Measurements from ENCODE around the gene SAAL1.

SAAL1 gene

GRCh38 chr11:18050848-18051247 is 55.0 kb downstream of the SAAL1 start:
- TF ChIP-seq, protein P1, sequence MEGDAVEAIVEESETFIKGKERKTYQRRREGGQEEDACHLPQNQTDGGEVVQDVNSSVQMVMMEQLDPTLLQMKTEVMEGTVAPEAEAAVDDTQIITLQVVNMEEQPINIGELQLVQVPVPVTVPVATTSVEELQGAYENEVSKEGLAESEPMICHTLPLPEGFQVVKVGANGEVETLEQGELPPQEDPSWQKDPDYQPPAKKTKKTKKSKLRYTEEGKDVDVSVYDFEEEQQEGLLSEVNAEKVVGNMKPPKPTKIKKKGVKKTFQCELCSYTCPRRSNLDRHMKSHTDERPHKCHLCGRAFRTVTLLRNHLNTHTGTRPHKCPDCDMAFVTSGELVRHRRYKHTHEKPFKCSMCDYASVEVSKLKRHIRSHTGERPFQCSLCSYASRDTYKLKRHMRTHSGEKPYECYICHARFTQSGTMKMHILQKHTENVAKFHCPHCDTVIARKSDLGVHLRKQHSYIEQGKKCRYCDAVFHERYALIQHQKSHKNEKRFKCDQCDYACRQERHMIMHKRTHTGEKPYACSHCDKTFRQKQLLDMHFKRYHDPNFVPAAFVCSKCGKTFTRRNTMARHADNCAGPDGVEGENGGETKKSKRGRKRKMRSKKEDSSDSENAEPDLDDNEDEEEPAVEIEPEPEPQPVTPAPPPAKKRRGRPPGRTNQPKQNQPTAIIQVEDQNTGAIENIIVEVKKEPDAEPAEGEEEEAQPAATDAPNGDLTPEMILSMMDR (IDR thresholded peaks at IDR 0.05; ENCODE audit: borderline replicate concordance, extremely low read depth, low read length, poor library complexity, severe bottlenecking): no peak
- H4K20me1 ChIP-seq (ENCODE audit: insufficient read depth, low read length): no peaks in the 10 kb centered on the region
- DNase-seq (no peak), ATAC-seq (ENCODE audit: insufficient read depth, low read depth) (no peak)
- no peak overlapping the region for H2AFZ ChIP-seq (ENCODE audit: low read depth, low read length)
- no peak overlapping the region for H3K4me3 ChIP-seq (ENCODE audit: low read depth in 1 of 2, low read length in 2 of 2)
- H3K9ac ChIP-seq (ENCODE audit: low read depth, low read length): no peak overlapping the region
- no peak overlapping the region for H3K4me2 ChIP-seq (ENCODE audit: insufficient read depth, low read length)
- no peaks in the 10 kb centered on the region for H3K4me1 ChIP-seq (ENCODE audit: insufficient read depth, low read length)
- no peaks in the 10 kb centered on the region for H3K9me3 ChIP-seq (ENCODE audit: insufficient read depth, low read length, severe bottlenecking)
- no peak overlapping the region for H3K27ac ChIP-seq (ENCODE audit: low read length)
- H3K36me3 ChIP-seq (ENCODE audit: insufficient read depth, low read length): no peaks in the 10 kb centered on the region
- no peaks in the 10 kb centered on the region for H3K27me3 ChIP-seq (ENCODE audit: insufficient read depth, low read length, poor library complexity)
- no peaks in the 10 kb centered on the region for H3K79me2 ChIP-seq (ENCODE audit: insufficient read depth, low read length)

GRCh38 chr11:18046116-18046777 is 59.6 kb downstream of the SAAL1 start, which contains the start of gene TPH1:
TPH1 (minus strand) TSS chr11:18046269; CDS start chr11:18040762, 5,507 bp downstream.
- Histone ChIP-seq H4K20me1 (ENCODE audit: insufficient read depth, low read length) (no peaks in the 10 kb centered on the region), H3K27me3 (ENCODE audit: insufficient read depth, low read length, poor library complexity) (no peaks in the 10 kb centered on the region), H3K9ac (ENCODE audit: low read depth, low read length) (no peak within 1 kb of the TSS), H3K4me3 (ENCODE audit: low read depth in 1 of 2, low read length in 2 of 2) (no peak within 1 kb of the TSS), H3K36me3 (ENCODE audit: insufficient read depth, low read length) (no peaks in the 10 kb centered on the region), H3K79me2 (ENCODE audit: insufficient read depth, low read length) (no peaks in the 10 kb centered on the region), H2AFZ (ENCODE audit: low read depth, low read length) (no peak within 1 kb of the TSS), H3K27ac (ENCODE audit: low read length) (no peak within 1 kb of the TSS), H3K4me1 (ENCODE audit: insufficient read depth, low read length) (no peaks in the 10 kb centered on the region), H3K4me2 (ENCODE audit: insufficient read depth, low read length) (no peak within 1 kb of the TSS), H3K9me3 (ENCODE audit: insufficient read depth, low read length, severe bottlenecking) (no peaks in the 10 kb centered on the region)
- DNase-seq: no peak
- no peak for TF ChIP-seq EZH2 (IDR thresholded peaks at IDR 0.05; ENCODE audit: borderline replicate concordance, low read depth, low read length, severe bottlenecking)
- TF ChIP-seq, protein P1 (IDR thresholded peaks at IDR 0.05; ENCODE audit: borderline replicate concordance, extremely low read depth, low read length, poor library complexity, severe bottlenecking): no peak
- no peak for ATAC-seq (ENCODE audit: insufficient read depth, low read depth)

GRCh38 chr11:18036456-18036855 is 69.4 kb downstream of the SAAL1 start:
- Histone ChIP-seq H3K4me3 (ENCODE audit: low read depth in 1 of 2, low read length in 2 of 2) (no peak overlapping the region), H3K36me3 (ENCODE audit: insufficient read depth, low read length) (no peaks in the 10 kb centered on the region), H3K79me2 (ENCODE audit: insufficient read depth, low read length) (no peaks in the 10 kb centered on the region), H2AFZ (ENCODE audit: low read depth, low read length) (no peak overlapping the region), H3K4me1 (ENCODE audit: insufficient read depth, low read length) (no peaks in the 10 kb centered on the region), H3K9me3 (ENCODE audit: insufficient read depth, low read length, severe bottlenecking) (no peaks in the 10 kb centered on the region), H3K9ac (ENCODE audit: low read depth, low read length) (no peak overlapping the region), H4K20me1 (ENCODE audit: insufficient read depth, low read length) (no peaks in the 10 kb centered on the region), H3K4me2 (ENCODE audit: insufficient read depth, low read length) (no peak overlapping the region), H3K27me3 (ENCODE audit: insufficient read depth, low read length, poor library complexity) (no peaks in the 10 kb centered on the region), H3K27ac (ENCODE audit: low read length) (no peak overlapping the region)
- TF ChIP-seq, protein P1 (IDR thresholded peaks at IDR 0.05; ENCODE audit: borderline replicate concordance, extremely low read depth, low read length, poor library complexity, severe bottlenecking): no peak
- ATAC-seq (ENCODE audit: insufficient read depth, low read depth) (no peak), DNase-seq (no peak)

Measured in DND-41 (cell line).